H9 (cell line): Measurements from ENCODE around the gene SVIP. TPM values are rescaled to one million over a fixed set of nuclear protein-coding genes. Genes with fewer than 3 reads are reported as not detected.

ENCODE experiments used
- DNase-seq: peaks from one replicate; pipeline ENCODE4 v3.0.0-alpha.2; 2017
- H2AFZ ChIP-seq: one replicate; pipeline ENCODE4 v1.6.1; 2013; ENCODE audit warnings: mild to moderate bottlenecking, low read length, control low read depth, moderate library complexity
- H2AK5ac ChIP-seq: 2 replicates; pipeline ENCODE4 v1.6.1; 2013; ENCODE audit warnings: low read length, control low read depth, mixed read lengths; ENCODE audit not compliant: insufficient read length
- H2BK120ac ChIP-seq: one replicate; pipeline ENCODE4 v1.6.1; 2013; ENCODE audit warnings: low read depth, mild to moderate bottlenecking, low read length, control low read depth, inconsistent platforms; ENCODE audit not compliant: poor library complexity, severe bottlenecking
- H2BK12ac ChIP-seq: 2 replicates; pipeline ENCODE4 v1.6.1; 2013; ENCODE audit warnings: low read length, control low read depth, mixed read lengths, low read depth; ENCODE audit not compliant: insufficient read length
- H2BK15ac ChIP-seq: 2 replicates; pipeline ENCODE4 v1.6.1; 2013; ENCODE audit warnings: low read depth, low read length, control low read depth
- H2BK20ac ChIP-seq: one replicate; pipeline ENCODE4 v1.6.1; 2013; ENCODE audit warnings: low read depth, mild to moderate bottlenecking, low read length, control low read depth, inconsistent platforms; ENCODE audit not compliant: poor library complexity, severe bottlenecking
- H2BK5ac ChIP-seq: 2 replicates; pipeline ENCODE4 v1.6.1; 2013; ENCODE audit warnings: low read length, control low read depth, mixed read lengths; ENCODE audit not compliant: insufficient read length
- H3K14ac ChIP-seq: 2 replicates; pipeline ENCODE4 v1.6.1; 2013; ENCODE audit warnings: low read length, control low read depth; ENCODE audit not compliant: insufficient read depth
- H3K18ac ChIP-seq: 2 replicates; pipeline ENCODE4 v1.6.1; 2013; ENCODE audit warnings: low read depth, mild to moderate bottlenecking, mixed read lengths, low read length, control low read depth; ENCODE audit not compliant: insufficient read length
- H3K23ac ChIP-seq: 2 replicates; pipeline ENCODE4 v1.6.1; 2013; ENCODE audit warnings: low read length, control low read depth, mixed read lengths, low read depth; ENCODE audit not compliant: insufficient read length
- H3K23me2 ChIP-seq: 2 replicates; pipeline ENCODE4 v1.6.1; 2013; ENCODE audit warnings: low read depth, mild to moderate bottlenecking, mixed read lengths, low read length, control low read depth; ENCODE audit not compliant: insufficient read length, poor library complexity, severe bottlenecking
- H3K27ac ChIP-seq: 2 replicates; pipeline ENCODE4 v1.5.1; 2013; ENCODE audit warnings: low read length, control low read depth, mixed read lengths, low read depth; ENCODE audit not compliant: insufficient read length
- H3K27me3 ChIP-seq: 2 replicates; pipeline ENCODE4 v1.6.1; 2013; ENCODE audit warnings: low read length, control low read depth, inconsistent platforms; ENCODE audit not compliant: insufficient read depth
- H3K4ac ChIP-seq: 2 replicates; pipeline ENCODE4 v1.6.1; 2013; ENCODE audit warnings: low read depth, mild to moderate bottlenecking, control low read depth, inconsistent platforms, low read length, moderate library complexity
- H3K4me1 ChIP-seq: 2 replicates; pipeline ENCODE4 v1.6.1; 2013; ENCODE audit warnings: low read length, control low read depth, inconsistent platforms; ENCODE audit not compliant: insufficient read depth
- H3K4me2 ChIP-seq: 2 replicates; pipeline ENCODE4 v1.6.1; 2013; ENCODE audit warnings: low read length, control low read depth, mixed read lengths; ENCODE audit not compliant: insufficient read length, insufficient read depth
- H3K56ac ChIP-seq: 2 replicates; pipeline ENCODE4 v1.6.1; 2013; ENCODE audit warnings: low read depth, mild to moderate bottlenecking, mixed read lengths, low read length, control low read depth; ENCODE audit not compliant: insufficient read length
- H3K79me1 ChIP-seq: 2 replicates; pipeline ENCODE4 v1.6.1; 2013; ENCODE audit warnings: low read depth, mild to moderate bottlenecking, moderate library complexity, low read length, control low read depth, inconsistent platforms; ENCODE audit not compliant: insufficient read depth, poor library complexity, severe bottlenecking
- H3K79me2 ChIP-seq: 2 replicates; pipeline ENCODE4 v1.6.1; 2013; ENCODE audit warnings: low read length, control low read depth, inconsistent platforms; ENCODE audit not compliant: insufficient read depth
- H3K9ac ChIP-seq: 2 replicates; pipeline ENCODE4 v1.6.1; 2013; ENCODE audit warnings: low read length, control low read depth, mixed read lengths; ENCODE audit not compliant: insufficient read length; ENCODE audit errors: extremely low read depth
- H3K9me3 ChIP-seq: one replicate; pipeline ENCODE4 v1.6.1; 2013; ENCODE audit warnings: low read depth, low read length, inconsistent platforms; ENCODE audit not compliant: control insufficient read depth
- H3T11ph ChIP-seq: one replicate; pipeline ENCODE4 v1.6.1; 2013; ENCODE audit warnings: mild to moderate bottlenecking, low read length, control low read depth, inconsistent platforms
- H4K20me1 ChIP-seq: one replicate; pipeline ENCODE4 v1.6.1; 2013; ENCODE audit not compliant: control insufficient read depth, insufficient read length, insufficient read depth
- H4K5ac ChIP-seq: 2 replicates; pipeline ENCODE4 v1.6.1; 2013; ENCODE audit warnings: low read depth, mild to moderate bottlenecking, mixed read lengths, low read length, control low read depth; ENCODE audit not compliant: insufficient read length
- H4K8ac ChIP-seq: replicated peaks from 2 replicates; pipeline ENCODE4 v1.6.1; 2013; ENCODE audit warnings: low read length, control low read depth, mixed read lengths, low read depth; ENCODE audit not compliant: insufficient read length
- H4K91ac ChIP-seq: 2 replicates; pipeline ENCODE4 v1.6.1; 2013; ENCODE audit warnings: low read depth, mild to moderate bottlenecking, moderate library complexity, mixed read lengths, low read length, control low read depth; ENCODE audit not compliant: insufficient read length
- H3K27ac Mint-ChIP-seq, 3 experiments: 2 replicates in 2 of 3; 3 replicates in 1 of 3; pipeline ENCODE4 v1.8.0; 2020 to 2021; ENCODE audit warnings: mixed read lengths in 3 of 3, mild to moderate bottlenecking in 1 of 3, moderate library complexity in 1 of 3
- H3K27me3 Mint-ChIP-seq: 2 replicates; pipeline ENCODE4 v1.8.0; 2021; ENCODE audit warnings: low read depth, mild to moderate bottlenecking, moderate library complexity, mixed read lengths
- H3K36me3 Mint-ChIP-seq, 3 experiments: 2 replicates in 2 of 3; 3 replicates in 1 of 3; pipeline ENCODE4 v1.8.0; 2020 to 2021; ENCODE audit warnings: low read depth in 3 of 3, mixed read lengths in 3 of 3; ENCODE audit not compliant: insufficient read depth in 1 of 3
- H3K4me1 Mint-ChIP-seq, 2 experiments: 2 replicates each; pipeline ENCODE4 v1.8.0; 2020; ENCODE audit warnings: mixed read lengths in 2 of 2
- H3K4me3 Mint-ChIP-seq, 2 experiments: 2 replicates in 1 of 2; 3 replicates in 1 of 2; pipeline ENCODE4 v1.8.0; 2020 to 2021; ENCODE audit warnings: mild to moderate bottlenecking in 2 of 2, mixed read lengths in 2 of 2, moderate library complexity in 1 of 2
- H3K9me3 Mint-ChIP-seq, 2 experiments: 2 replicates in 1 of 2; 3 replicates in 1 of 2; pipeline ENCODE4 v1.8.0; 2020; ENCODE audit warnings: mild to moderate bottlenecking in 2 of 2, mixed read lengths in 2 of 2, moderate library complexity in 1 of 2
- WGBS: extraction: QIAGEN DNeasy Blood & Tissue Kit; methylation state at CpG from one replicate; pipeline ENCODE4 v1.1.7; 2013; ENCODE audit warnings: missing lambda C conversion rate, low lambda C conversion rate, mixed read lengths; ENCODE audit not compliant: insufficient read length; ENCODE audit errors: extremely low coverage; 5-methylcytosine and 5-hydroxymethylcytosine counted together
- total RNA-seq: library from RNA; stranded (reverse); gene quantifications from 2 replicates; pipeline ENCODE4 v1.2.1, GENCODE V29; 2021
- TF ChIP-seq, protein P1 (sequence below): fragments of 200-600 bp; sonication (generic); conservative IDR thresholded peaks from 3 replicates; pipeline ENCODE4 v1.8.0; 2021; ENCODE audit warnings: antibody characterized with exemption, mild to moderate bottlenecking

The SVIP gene
- total RNA-seq, 1 experiment from 2014 or later, result 10.4 TPM

GRCh38 chr11:22780952-22781593, 48.5 kb downstream of the SVIP start:
- no peak overlapping the region for H3K4me3 Mint-ChIP-seq
- H3K23me2 ChIP-seq, result no peaks in the 10 kb centered on the region
- DNase-seq, result no peak
- no peak overlapping the region for H3T11ph ChIP-seq
- peaks cover 0 to 4% of the 10 kb centered on the region in 2 experiments; a peak in 1 of 5 replicates for H3K9me3 Mint-ChIP-seq
- no peak overlapping the region for H3K27ac Mint-ChIP-seq
- H3K79me2 ChIP-seq, result no peaks in the 10 kb centered on the region
- H3K27ac ChIP-seq, result no peak overlapping the region
- no peak overlapping the region for H3K56ac ChIP-seq
- no peak overlapping the region for H2BK5ac ChIP-seq
- H3K36me3 Mint-ChIP-seq, result 0 out of 7 replicates have a peak, but pooled peaks cover 0 to 2% (median 0%) of the 10 kb centered on the region in 3 experiments
- H4K5ac ChIP-seq, result no peak overlapping the region
- H3K27me3 ChIP-seq, result no peaks in the 10 kb centered on the region
- no peak overlapping the region for H3K18ac ChIP-seq
- no peak overlapping the region for H2BK120ac ChIP-seq
- H4K91ac ChIP-seq, result no peak overlapping the region
- H2AK5ac ChIP-seq, result no peak overlapping the region
- no peaks in the 10 kb centered on the region for H3K9me3 ChIP-seq
- TF ChIP-seq, protein P1, sequence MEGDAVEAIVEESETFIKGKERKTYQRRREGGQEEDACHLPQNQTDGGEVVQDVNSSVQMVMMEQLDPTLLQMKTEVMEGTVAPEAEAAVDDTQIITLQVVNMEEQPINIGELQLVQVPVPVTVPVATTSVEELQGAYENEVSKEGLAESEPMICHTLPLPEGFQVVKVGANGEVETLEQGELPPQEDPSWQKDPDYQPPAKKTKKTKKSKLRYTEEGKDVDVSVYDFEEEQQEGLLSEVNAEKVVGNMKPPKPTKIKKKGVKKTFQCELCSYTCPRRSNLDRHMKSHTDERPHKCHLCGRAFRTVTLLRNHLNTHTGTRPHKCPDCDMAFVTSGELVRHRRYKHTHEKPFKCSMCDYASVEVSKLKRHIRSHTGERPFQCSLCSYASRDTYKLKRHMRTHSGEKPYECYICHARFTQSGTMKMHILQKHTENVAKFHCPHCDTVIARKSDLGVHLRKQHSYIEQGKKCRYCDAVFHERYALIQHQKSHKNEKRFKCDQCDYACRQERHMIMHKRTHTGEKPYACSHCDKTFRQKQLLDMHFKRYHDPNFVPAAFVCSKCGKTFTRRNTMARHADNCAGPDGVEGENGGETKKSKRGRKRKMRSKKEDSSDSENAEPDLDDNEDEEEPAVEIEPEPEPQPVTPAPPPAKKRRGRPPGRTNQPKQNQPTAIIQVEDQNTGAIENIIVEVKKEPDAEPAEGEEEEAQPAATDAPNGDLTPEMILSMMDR, result no peak
- H4K8ac ChIP-seq, result no peak overlapping the region
- H2BK20ac ChIP-seq, result no peak overlapping the region
- no peaks in the 10 kb centered on the region for H4K20me1 ChIP-seq
- WGBS, result no CpG with 5 or more reads among the region's 3 CpGs
- no peak overlapping the region for H3K4me2 ChIP-seq
- H2AFZ ChIP-seq, result no peak overlapping the region
- H3K14ac ChIP-seq, result no peak overlapping the region
- H3K79me1 ChIP-seq, result no peaks in the 10 kb centered on the region
- H3K9ac ChIP-seq, result no peak overlapping the region
- no peak overlapping the region for H2BK12ac ChIP-seq
- no peak overlapping the region for H3K23ac ChIP-seq
- no peaks in the 10 kb centered on the region for H3K27me3 Mint-ChIP-seq
- H3K4me1 Mint-ChIP-seq, result peaks cover 8 to 13% of the 10 kb centered on the region in 2 experiments; a peak in 3 of 4 replicates
- H3K4ac ChIP-seq, result no peak overlapping the region
- no peak overlapping the region for H2BK15ac ChIP-seq
- no peaks in the 10 kb centered on the region; the same call in 1 of the 2 replicates for H3K4me1 ChIP-seq
